Right ventricle myocardium inferior (tissue), 1 donor: Measurements from ENCODE around the gene MAPK8. TPM values are rescaled to one million over a fixed set of nuclear protein-coding genes. Genes with fewer than 3 reads are reported as not detected.

Experiments
- ATAC-seq: fragments of 200-7000 bp; cut with Tn5 transposase; one replicate; pipeline ENCODE4 v1.9.1; 2020; ENCODE audit warnings: mild to moderate bottlenecking, moderate library complexity
- DNase-seq: peaks from one replicate; pipeline ENCODE4 v3.0.0; 2021; ENCODE audit errors: missing footprints
- intact Hi-C: fragments of 100-400 bp; cut with DNase I; formaldehyde crosslinking; loops from one replicate; pipeline ENCODE4 v1.11.0; 2022
- total RNA-seq: library from RNA; stranded (reverse); fragmentation: NEBNext Ultra II Directional; extraction: Animal tissue kit (Norgen Biotek cat#: 25700); gene quantifications from one replicate; pipeline ENCODE4 v1.2.1, GENCODE V29; 2021
- donor health status: DM: no; HTN: yes; CAD: no; lungs with severe emphysema.

The MAPK8 gene
- total RNA-seq, 1 donor from 2014 or later = 29.5 TPM

GRCh38 chr10:48451969-48452878 lies 145.7 kb downstream of the MAPK8 start:
- intact Hi-C loops = no loop called here
- DNase-seq = no peak
- ATAC-seq = no peak

- intact Hi-C loops = no loop called here
- DNase-seq = no peak
- ATAC-seq = no peak
Measured at GRCh38 chr10:48452879-48453412, 146.5 kb downstream of the MAPK8 start.

- intact Hi-C loops = no loop called here
- no peak for DNase-seq
- ATAC-seq = no peak
Measured at GRCh38 chr10:48453451-48454301, 147.2 kb downstream of the MAPK8 start.

GRCh38 chr10:48454302-48455054 lies 148.0 kb downstream of the MAPK8 start:
- intact Hi-C loops = no loop called here
- ATAC-seq (no peak), DNase-seq (no peak)

GRCh38 chr10:48455055-48455391 lies 148.5 kb downstream of the MAPK8 start:
- ATAC-seq (no peak), DNase-seq (no peak)
- intact Hi-C loops = no loop called here

- intact Hi-C loops = no loop called here
- no peak for ATAC-seq
- DNase-seq = no peak
Measured at GRCh38 chr10:48455392-48456151, 149.1 kb downstream of the MAPK8 start.

GRCh38 chr10:48456361-48456804 lies 149.9 kb downstream of the MAPK8 start:
- ATAC-seq (peak; percentile 49), DNase-seq (peak; percentile 82)
- intact Hi-C loops = no loop called here

GRCh38 chr10:48456808-48457761 lies 150.6 kb downstream of the MAPK8 start:
- intact Hi-C loops = no loop called here
- ATAC-seq (peak; percentile 2), DNase-seq (no peak)

GRCh38 chr10:48457949-48458661 lies 151.6 kb downstream of the MAPK8 start:
- DNase-seq = no peak

GRCh38 chr10:48458662-48459048 lies 152.2 kb downstream of the MAPK8 start:
- DNase-seq = no peak
- intact Hi-C loops = no loop called here

More at GRCh38 chr10:48457949-48458661, 151.6 kb downstream of the MAPK8 start:
- intact Hi-C loops = no loop called here
- ATAC-seq = no peak

GRCh38 chr10:48459270-48460150 lies 153.0 kb downstream of the MAPK8 start:
- intact Hi-C loops = no loop called here
- no peak for DNase-seq

More at GRCh38 chr10:48458662-48459048, 152.2 kb downstream of the MAPK8 start:
- no peak for ATAC-seq

GRCh38 chr10:48460182-48460581 lies 153.7 kb downstream of the MAPK8 start:
- ATAC-seq (no peak), DNase-seq (no peak)
- intact Hi-C loops = no loop called here

More at GRCh38 chr10:48459270-48460150, 153.0 kb downstream of the MAPK8 start:
- no peak for ATAC-seq

GRCh38 chr10:48461623-48462481 lies 155.4 kb downstream of the MAPK8 start:
- ATAC-seq (no peak), DNase-seq (no peak)
- intact Hi-C loops = no loop called here

- ATAC-seq = no peak
- intact Hi-C loops = no loop called here
- no peak for DNase-seq
Measured at GRCh38 chr10:48462482-48463020, 156.1 kb downstream of the MAPK8 start.
